Posterior vena cava (tissue), 2 donors: ENCODE measurements around the gene PCSK7. TPM values are rescaled to one million over a fixed set of nuclear protein-coding genes. Genes with fewer than 3 reads are reported as not detected.
A peak's percentile ranks its signal among the peaks of the same experiment; 100 is the strongest.

ENCODE experiments used
- DNase-seq: peaks from one replicate; pipeline ENCODE4 v3.0.0-alpha.2; 2020; ENCODE audit warnings: low spot score
- intact Hi-C, 2 donors: fragments of 100-400 bp; cut with DNase I; formaldehyde crosslinking; loops; one replicate each; pipeline versions ENCODE4 v1.14.1 to v1.14.2; 2022 to 2023
- total RNA-seq, 2 donors: library from RNA; stranded (reverse); fragmentation: NEBNext Ultra II Directional; extraction: Animal tissue kit (Norgen Biotek cat#: 25700); gene quantifications; one replicate each; pipeline ENCODE4 v1.2.1, GENCODE V29; 2021
- donor health status: DM: yes; HTN: yes; CAD: no.
- donor health status: DM: yes; HTN: yes; CAD: no.

Gene PCSK7
- total RNA-seq, 2 donors from 2014 or later: 41.9 to 48.6 TPM

- DNase-seq: no peak
- intact Hi-C loops: no loop called here
Observed at GRCh38 chr11:117203069-117203407, 28.8 kb downstream of the PCSK7 start.

- intact Hi-C loops: no loop called here
- DNase-seq: no peak
Observed at GRCh38 chr11:117202386-117203068, 29.3 kb downstream of the PCSK7 start.

- DNase-seq: no peak
- intact Hi-C loops: no loop called here
Observed at GRCh38 chr11:117201658-117202305, 30.1 kb downstream of the PCSK7 start.

GRCh38 chr11:117200813-117201657 is 30.8 kb downstream of the PCSK7 start:
- intact Hi-C loops: no loop called here
- no peak for DNase-seq

GRCh38 chr11:117199916-117200812 is 31.7 kb downstream of the PCSK7 start:
- intact Hi-C loops: no loop called here
- DNase-seq: peak; percentile 81

GRCh38 chr11:117199053-117199915 is 32.6 kb downstream of the PCSK7 start, which contains the start of gene TAGLN:
Gene TAGLN, plus strand, starts transcription at chr11:117199370. Its CDS starts 3,644 bp downstream, at chr11:117203014.
- DNase-seq: peak; percentile 97
- intact Hi-C loops: no loop called here

GRCh38 chr11:117198613-117199012 is 33.3 kb downstream of the PCSK7 start:
- intact Hi-C loops: no loop called here

GRCh38 chr11:117197516-117198456 is 34.1 kb downstream of the PCSK7 start:
- DNase-seq: peak; percentile 90
- intact Hi-C loops: no loop called here

More at GRCh38 chr11:117198613-117199012, 33.3 kb downstream of the PCSK7 start:
- no peak for DNase-seq

GRCh38 chr11:117197006-117197405 is 34.9 kb downstream of the PCSK7 start:
- intact Hi-C loops: no loop called here
- no peak for DNase-seq

GRCh38 chr11:117195761-117196160 is 36.1 kb downstream of the PCSK7 start:
- intact Hi-C loops: no loop called here
- DNase-seq: no peak

- intact Hi-C loops: no loop called here
- DNase-seq: no peak
Observed at GRCh38 chr11:117195258-117195657, 36.6 kb downstream of the PCSK7 start.

GRCh38 chr11:117194267-117194666 is 37.6 kb downstream of the PCSK7 start:
- intact Hi-C loops: no loop called here
- peak; percentile 36 for DNase-seq

- intact Hi-C loops: no loop called here
- DNase-seq: peak; percentile 70
Observed at GRCh38 chr11:117193130-117194020, 38.5 kb downstream of the PCSK7 start.

GRCh38 chr11:117192401-117192875 is 39.4 kb downstream of the PCSK7 start:
- DNase-seq: no peak
- intact Hi-C loops: no loop called here

GRCh38 chr11:117191680-117192400 is 40.0 kb downstream of the PCSK7 start:
- DNase-seq: peak; percentile 68
- intact Hi-C loops: no loop called here
